ENCODE measurements around the gene PROSER1. TPM values are rescaled to one million over a fixed set of nuclear protein-coding genes. Genes with fewer than 3 reads are reported as not detected.

Gene PROSER1
- polyA plus RNA-seq, 4 donors: 7.6 to 46.6 (median 14.9) TPM

- Histone ChIP-seq H3K27me3 (ENCODE audit: control insufficient read depth in 3 of 3, insufficient read depth in 3 of 3, low read length in 3 of 3) (peaks cover 0 to 2% (median 0%) of the 10 kb centered on the region in 3 donors), H3K9me3 (ENCODE audit: control insufficient read depth in 2 of 2, insufficient read depth in 1 of 2, low read depth in 1 of 2, low read length in 1 of 2) (no peaks in the 10 kb centered on the region), H3K36me3 (ENCODE audit: control insufficient read depth in 3 of 3, insufficient read depth in 2 of 3, low read depth in 1 of 3, low read length in 3 of 3) (no peaks in the 10 kb centered on the region), H3K27ac (ENCODE audit: low read depth in 1 of 3, low read length in 2 of 3) (no peak within 1 kb of the TSS), H3K4me3 (ENCODE audit: low read depth in 1 of 3, low read length in 3 of 3) (no peak within 1 kb of the TSS), H3K4me1 (ENCODE audit: control insufficient read depth in 3 of 3, insufficient read depth in 2 of 3, low read depth in 1 of 3, low read length in 2 of 3) (no peaks in the 10 kb centered on the region)
- DNase-seq (no peak), FAIRE-seq (no peak)
Observed at GRCh38 chr13:38990693-38991092, 47.2 kb downstream of the PROSER1 start, which contains the start of gene STOML3. Gene STOML3 (minus strand): TSS chr13:38990831. CDS start chr13:38990721, 110 bp downstream.

- WGBS, 3 donors: 59 to 66% (median 59%) methylated on average over 2 of the region's 2 CpGs
- H3K36me3 ChIP-seq (ENCODE audit: control insufficient read depth in 3 of 3, insufficient read depth in 2 of 3, low read depth in 1 of 3, low read length in 3 of 3): no peaks in the 10 kb centered on the region
- no peak overlapping the region for H3K4me3 ChIP-seq (ENCODE audit: low read depth in 1 of 3, low read length in 3 of 3)
- FAIRE-seq (no peak), DNase-seq (no peak)
- no peaks in the 10 kb centered on the region for H3K4me1 ChIP-seq (ENCODE audit: control insufficient read depth in 3 of 3, insufficient read depth in 2 of 3, low read depth in 1 of 3, low read length in 2 of 3)
- H3K27ac ChIP-seq (ENCODE audit: low read depth in 1 of 3, low read length in 2 of 3): no peak overlapping the region
- H3K9me3 ChIP-seq (ENCODE audit: control insufficient read depth in 2 of 2, insufficient read depth in 1 of 2, low read depth in 1 of 2, low read length in 1 of 2): no peaks in the 10 kb centered on the region
- no peaks in the 10 kb centered on the region for H3K27me3 ChIP-seq (ENCODE audit: control insufficient read depth in 3 of 3, insufficient read depth in 3 of 3, low read length in 3 of 3)
Observed at GRCh38 chr13:38981096-38981495, 56.8 kb downstream of the PROSER1 start.

DNA sequence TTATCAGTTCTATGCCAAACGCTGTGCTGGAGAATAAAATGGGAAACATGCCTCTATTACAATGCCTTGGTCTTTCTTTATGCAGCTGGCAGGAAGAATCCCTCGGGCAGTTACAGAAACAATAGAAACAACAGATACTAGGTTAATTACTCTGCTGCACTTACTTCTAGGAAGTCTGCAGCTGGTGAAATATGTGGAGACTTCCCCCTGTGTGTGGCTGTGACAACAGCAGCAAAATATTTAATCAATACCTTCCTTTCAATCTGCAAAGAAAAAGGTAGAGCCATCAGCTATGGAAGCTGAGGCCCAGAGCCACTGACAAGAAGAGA lies 57.2 kb downstream of the PROSER1 start:
- Histone ChIP-seq H3K27me3 (ENCODE audit: control insufficient read depth in 3 of 3, insufficient read depth in 3 of 3, low read length in 3 of 3) (no peaks in the 10 kb centered on the region), H3K4me1 (ENCODE audit: control insufficient read depth in 3 of 3, insufficient read depth in 2 of 3, low read depth in 1 of 3, low read length in 2 of 3) (no peaks in the 10 kb centered on the region), H3K9me3 (ENCODE audit: control insufficient read depth in 2 of 2, insufficient read depth in 1 of 2, low read depth in 1 of 2, low read length in 1 of 2) (no peaks in the 10 kb centered on the region), H3K36me3 (ENCODE audit: control insufficient read depth in 3 of 3, insufficient read depth in 2 of 3, low read depth in 1 of 3, low read length in 3 of 3) (no peaks in the 10 kb centered on the region), H3K4me3 (ENCODE audit: low read depth in 1 of 3, low read length in 3 of 3) (no peak overlapping the region), H3K27ac (ENCODE audit: low read depth in 1 of 3, low read length in 2 of 3) (no peak overlapping the region)
- 29 to 32% (median 30%) methylated on average over 2 of the region's 2 CpGs for WGBS, 3 donors
- no peak for DNase-seq
- no peak for FAIRE-seq

GRCh38 chr13:38979891-38980749 lies 57.8 kb downstream of the PROSER1 start:
- Histone ChIP-seq H3K4me1 (ENCODE audit: control insufficient read depth in 3 of 3, insufficient read depth in 2 of 3, low read depth in 1 of 3, low read length in 2 of 3) (no peaks in the 10 kb centered on the region), H3K27me3 (ENCODE audit: control insufficient read depth in 3 of 3, insufficient read depth in 3 of 3, low read length in 3 of 3) (no peaks in the 10 kb centered on the region), H3K9me3 (ENCODE audit: control insufficient read depth in 2 of 2, insufficient read depth in 1 of 2, low read depth in 1 of 2, low read length in 1 of 2) (no peaks in the 10 kb centered on the region), H3K4me3 (ENCODE audit: low read depth in 1 of 3, low read length in 3 of 3) (no peak overlapping the region), H3K27ac (ENCODE audit: low read depth in 1 of 3, low read length in 2 of 3) (no peak overlapping the region), H3K36me3 (ENCODE audit: control insufficient read depth in 3 of 3, insufficient read depth in 2 of 3, low read depth in 1 of 3, low read length in 3 of 3) (no peaks in the 10 kb centered on the region)
- 58 to 77% (median 66%) methylated on average over 9 of the region's 9 CpGs for WGBS, 3 donors
- DNase-seq (peak in 1 of 2 donors; percentile 21), FAIRE-seq (no peak)

DNA sequence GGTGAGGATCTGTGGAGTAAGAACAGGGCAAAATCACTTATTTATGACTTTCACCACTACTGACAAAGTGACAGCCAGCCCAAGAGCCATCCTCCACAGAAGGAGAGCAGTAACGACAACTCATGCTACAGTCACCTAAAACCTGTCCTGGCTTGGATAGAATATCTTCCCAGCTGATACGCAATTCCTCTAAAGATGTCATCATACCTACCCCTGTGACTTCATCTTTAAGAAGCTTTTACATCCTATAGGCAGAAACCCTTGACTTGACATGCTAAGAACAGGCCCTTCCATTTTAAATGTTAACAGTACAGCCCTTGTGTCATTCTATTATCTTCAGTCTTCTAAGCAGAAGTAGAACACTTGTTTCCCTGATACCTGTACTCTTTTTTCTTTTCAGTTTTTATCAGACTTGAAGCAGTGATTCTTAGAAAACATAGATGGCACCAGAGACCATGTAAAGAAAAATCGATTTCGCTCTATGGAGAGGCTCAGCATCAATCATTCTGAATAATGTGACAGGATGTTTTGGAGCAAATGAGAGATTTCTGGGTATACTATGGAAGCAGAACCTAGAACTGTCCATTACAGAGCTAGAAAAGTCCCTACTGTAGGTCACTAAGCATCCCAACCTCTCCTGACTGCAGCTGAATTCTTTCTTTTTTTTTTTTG lies 67.4 kb downstream of the PROSER1 start:
- Histone ChIP-seq H3K36me3 (ENCODE audit: control insufficient read depth in 3 of 3, insufficient read depth in 2 of 3, low read depth in 1 of 3, low read length in 3 of 3) (no peaks in the 10 kb centered on the region), H3K27ac (ENCODE audit: low read depth in 1 of 3, low read length in 2 of 3) (no peak overlapping the region), H3K9me3 (ENCODE audit: control insufficient read depth in 2 of 2, insufficient read depth in 1 of 2, low read depth in 1 of 2, low read length in 1 of 2) (no peaks in the 10 kb centered on the region), H3K27me3 (ENCODE audit: control insufficient read depth in 3 of 3, insufficient read depth in 3 of 3, low read length in 3 of 3) (peaks cover 0 to 2% (median 0%) of the 10 kb centered on the region in 3 donors), H3K4me3 (ENCODE audit: low read depth in 1 of 3, low read length in 3 of 3) (no peak overlapping the region), H3K4me1 (ENCODE audit: control insufficient read depth in 3 of 3, insufficient read depth in 2 of 3, low read depth in 1 of 3, low read length in 2 of 3) (no peaks in the 10 kb centered on the region)
- WGBS, 3 donors: 76 to 92% (median 82%) methylated on average over 4 of the region's 4 CpGs
- FAIRE-seq (no peak), DNase-seq (no peak)

DNA sequence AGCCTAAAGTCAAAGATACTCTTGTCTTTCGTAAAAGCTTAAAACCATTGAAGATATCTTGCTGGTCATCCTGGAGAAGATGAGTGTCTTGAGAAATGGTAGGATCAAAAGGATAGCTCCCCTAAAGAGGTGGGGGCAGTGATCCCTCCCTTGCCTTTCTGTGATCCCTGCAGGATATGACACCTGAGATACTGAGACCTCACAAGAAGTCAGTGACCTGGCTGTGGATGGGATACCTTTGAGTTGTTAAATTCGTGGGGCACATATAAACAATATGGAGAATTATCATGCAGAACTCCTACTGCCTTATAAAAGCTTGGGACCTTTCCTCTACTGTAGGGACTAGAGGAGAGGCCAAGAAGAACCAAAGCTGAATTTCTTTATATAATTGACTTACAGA lies 68.7 kb downstream of the PROSER1 start:
- no peak overlapping the region for H3K27ac ChIP-seq (ENCODE audit: low read depth in 1 of 3, low read length in 2 of 3)
- no peak overlapping the region for H3K4me3 ChIP-seq (ENCODE audit: low read depth in 1 of 3, low read length in 3 of 3)
- no peaks in the 10 kb centered on the region for H3K9me3 ChIP-seq (ENCODE audit: control insufficient read depth in 2 of 2, insufficient read depth in 1 of 2, low read depth in 1 of 2, low read length in 1 of 2)
- no peaks in the 10 kb centered on the region for H3K36me3 ChIP-seq (ENCODE audit: control insufficient read depth in 3 of 3, insufficient read depth in 2 of 3, low read depth in 1 of 3, low read length in 3 of 3)
- 48 to 61% (median 57%) methylated on average over 2 of the region's 2 CpGs for WGBS, 3 donors
- no peaks in the 10 kb centered on the region for H3K4me1 ChIP-seq (ENCODE audit: control insufficient read depth in 3 of 3, insufficient read depth in 2 of 3, low read depth in 1 of 3, low read length in 2 of 3)
- DNase-seq: no peak
- no peak for FAIRE-seq
- H3K27me3 ChIP-seq (ENCODE audit: control insufficient read depth in 3 of 3, insufficient read depth in 3 of 3, low read length in 3 of 3): peaks cover 0 to 2% (median 0%) of the 10 kb centered on the region in 3 donors

DNA sequence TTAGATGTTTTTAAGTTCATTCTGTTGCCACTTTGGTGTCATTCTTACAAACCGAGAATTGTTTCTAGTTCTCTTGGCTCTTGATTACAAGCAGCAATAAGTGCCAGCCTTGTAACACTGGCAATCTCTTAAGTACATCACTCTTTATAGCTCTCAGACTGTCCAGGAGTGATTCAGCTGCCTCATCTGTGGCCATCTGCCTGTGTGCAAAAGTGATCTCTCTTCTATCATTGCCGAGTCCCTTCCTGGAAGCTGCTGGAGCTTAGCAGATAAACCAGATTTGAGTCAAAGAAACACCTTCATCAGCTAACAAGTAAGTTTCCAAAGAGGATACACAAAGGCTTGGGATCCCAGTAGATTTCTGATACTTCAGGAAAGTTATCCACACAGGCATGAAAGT lies 70.4 kb downstream of the PROSER1 start:
- Histone ChIP-seq H3K36me3 (ENCODE audit: control insufficient read depth in 3 of 3, insufficient read depth in 2 of 3, low read depth in 1 of 3, low read length in 3 of 3) (no peaks in the 10 kb centered on the region), H3K9me3 (ENCODE audit: control insufficient read depth in 2 of 2, insufficient read depth in 1 of 2, low read depth in 1 of 2, low read length in 1 of 2) (peaks cover 0 to 2% of the 10 kb centered on the region in 2 donors), H3K4me3 (ENCODE audit: low read depth in 1 of 3, low read length in 3 of 3) (no peak overlapping the region), H3K27ac (ENCODE audit: low read depth in 1 of 3, low read length in 2 of 3) (no peak overlapping the region), H3K27me3 (ENCODE audit: control insufficient read depth in 3 of 3, insufficient read depth in 3 of 3, low read length in 3 of 3) (peaks cover 0 to 2% (median 0%) of the 10 kb centered on the region in 3 donors), H3K4me1 (ENCODE audit: control insufficient read depth in 3 of 3, insufficient read depth in 2 of 3, low read depth in 1 of 3, low read length in 2 of 3) (no peaks in the 10 kb centered on the region)
- no peak for FAIRE-seq
- DNase-seq: no peak
- 50 to 67% (median 61%) methylated on average over 2 of the region's 2 CpGs for WGBS, 3 donors

GRCh38 chr13:38965281-38965680 lies 72.6 kb downstream of the PROSER1 start:
- FAIRE-seq: no peak

More at GRCh38 chr13:38965281-38965680, 72.6 kb downstream of the PROSER1 start:
- WGBS, 3 donors: 74 to 83% (median 78%) methylated on average over 4 of the region's 4 CpGs
- peaks cover 0 to 2% (median 0%) of the 10 kb centered on the region in 3 donors for H3K27me3 ChIP-seq (ENCODE audit: control insufficient read depth in 3 of 3, insufficient read depth in 3 of 3, low read length in 3 of 3)
- peaks cover 0 to 2% of the 10 kb centered on the region in 2 donors for H3K9me3 ChIP-seq (ENCODE audit: control insufficient read depth in 2 of 2, insufficient read depth in 1 of 2, low read depth in 1 of 2, low read length in 1 of 2)
- DNase-seq: no peak
- no peak overlapping the region for H3K27ac ChIP-seq (ENCODE audit: low read depth in 1 of 3, low read length in 2 of 3)
- no peak overlapping the region for H3K4me3 ChIP-seq (ENCODE audit: low read depth in 1 of 3, low read length in 3 of 3)
- H3K4me1 ChIP-seq (ENCODE audit: control insufficient read depth in 3 of 3, insufficient read depth in 2 of 3, low read depth in 1 of 3, low read length in 2 of 3): no peaks in the 10 kb centered on the region
- no peaks in the 10 kb centered on the region for H3K36me3 ChIP-seq (ENCODE audit: control insufficient read depth in 3 of 3, insufficient read depth in 2 of 3, low read depth in 1 of 3, low read length in 3 of 3)
